ENCODE measurements around the gene TBC1D2. TPM values are rescaled to one million over a fixed set of nuclear protein-coding genes. Genes with fewer than 3 reads are reported as not detected.

The TBC1D2 gene
- total RNA-seq, 2 donors from 2014 or later = 3.3 to 4.7 TPM

DNA sequence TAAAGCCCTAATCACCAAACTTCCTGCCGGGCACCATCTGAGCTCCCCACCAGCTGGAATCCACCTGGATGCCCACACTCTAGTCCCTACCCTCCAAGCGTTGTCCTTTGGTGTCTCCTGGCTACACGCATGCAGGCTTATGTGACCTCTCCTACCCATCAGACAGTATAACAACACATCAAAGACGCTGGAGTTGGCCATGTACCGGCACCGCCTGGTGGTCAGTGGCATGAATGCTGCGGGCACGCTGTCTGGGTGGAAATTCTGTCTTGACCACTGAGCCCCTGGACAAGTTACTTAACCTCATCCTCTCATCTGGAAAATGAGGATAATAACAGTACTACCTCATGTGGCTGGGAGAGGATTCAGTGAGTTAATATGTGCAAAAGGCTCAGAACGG, 39.6 kb downstream of the TBC1D2 start:
- Histone ChIP-seq H3K36me3 (replicated peaks in 1 of 2; ENCODE audit: insufficient read depth in 1 of 2, low read depth in 2 of 2) (no peaks in the 10 kb centered on the region), H3K9me3 (no peaks in the 10 kb centered on the region), H3K27me3 (no peaks in the 10 kb centered on the region), H3K27ac (no peak overlapping the region), H3K4me1 (no peaks in the 10 kb centered on the region), H3K4me3 (no peak overlapping the region)
- no peak for TF ChIP-seq POLR2A (IDR thresholded peaks at IDR 0.05)
- TF ChIP-seq, protein P1, sequence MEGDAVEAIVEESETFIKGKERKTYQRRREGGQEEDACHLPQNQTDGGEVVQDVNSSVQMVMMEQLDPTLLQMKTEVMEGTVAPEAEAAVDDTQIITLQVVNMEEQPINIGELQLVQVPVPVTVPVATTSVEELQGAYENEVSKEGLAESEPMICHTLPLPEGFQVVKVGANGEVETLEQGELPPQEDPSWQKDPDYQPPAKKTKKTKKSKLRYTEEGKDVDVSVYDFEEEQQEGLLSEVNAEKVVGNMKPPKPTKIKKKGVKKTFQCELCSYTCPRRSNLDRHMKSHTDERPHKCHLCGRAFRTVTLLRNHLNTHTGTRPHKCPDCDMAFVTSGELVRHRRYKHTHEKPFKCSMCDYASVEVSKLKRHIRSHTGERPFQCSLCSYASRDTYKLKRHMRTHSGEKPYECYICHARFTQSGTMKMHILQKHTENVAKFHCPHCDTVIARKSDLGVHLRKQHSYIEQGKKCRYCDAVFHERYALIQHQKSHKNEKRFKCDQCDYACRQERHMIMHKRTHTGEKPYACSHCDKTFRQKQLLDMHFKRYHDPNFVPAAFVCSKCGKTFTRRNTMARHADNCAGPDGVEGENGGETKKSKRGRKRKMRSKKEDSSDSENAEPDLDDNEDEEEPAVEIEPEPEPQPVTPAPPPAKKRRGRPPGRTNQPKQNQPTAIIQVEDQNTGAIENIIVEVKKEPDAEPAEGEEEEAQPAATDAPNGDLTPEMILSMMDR (IDR thresholded peaks at IDR 0.05) = peak in 4 of 7 experiments; percentile 8 to 21 (median 14)
- 83 to 85% methylated on average over 7 to 9 of the region's 9 CpGs for WGBS, 2 donors
- intact Hi-C loops (cut with DNase I) = no loop called here
- no peak for ATAC-seq
- DNase-seq = no peak

- no peaks in the 10 kb centered on the region for H3K36me3 ChIP-seq (replicated peaks in 1 of 2; ENCODE audit: insufficient read depth in 1 of 2, low read depth in 2 of 2)
- no peak overlapping the region for H3K4me3 ChIP-seq
- no peak for DNase-seq
- WGBS, 2 donors = 81 to 92% methylated on average over 5 of the region's 5 CpGs
- no peaks in the 10 kb centered on the region for H3K9me3 ChIP-seq
- intact Hi-C loops (cut with DNase I) = no loop called here
- ATAC-seq = no peak
- TF ChIP-seq, protein P1 (IDR thresholded peaks at IDR 0.05) = no peak
- no peak for TF ChIP-seq POLR2A (IDR thresholded peaks at IDR 0.05)
- no peaks in the 10 kb centered on the region for H3K4me1 ChIP-seq
- H3K27ac ChIP-seq = no peak overlapping the region
- no peaks in the 10 kb centered on the region for H3K27me3 ChIP-seq
Observed at GRCh38 chr9:98215271-98215670, 40.2 kb downstream of the TBC1D2 start.

DNA sequence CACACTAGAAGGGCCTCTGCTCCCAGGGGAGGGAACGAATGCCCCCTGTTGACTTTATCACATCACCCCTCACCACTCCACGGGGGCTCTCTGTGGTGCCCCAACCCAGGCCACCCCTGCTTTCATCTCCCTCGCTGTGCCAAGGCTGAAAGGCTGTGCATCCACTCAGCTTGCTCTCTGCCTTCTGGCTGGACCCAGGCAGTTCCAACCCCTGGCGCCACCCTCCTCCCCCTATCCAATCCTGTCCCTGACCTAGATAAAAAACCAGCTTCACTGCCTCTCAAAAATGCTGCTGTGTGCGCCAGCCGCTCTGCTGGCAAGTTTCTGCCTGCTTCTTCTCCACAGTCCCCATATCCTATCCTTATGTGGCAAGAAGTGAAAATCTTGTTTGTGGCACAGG, 40.6 kb downstream of the TBC1D2 start:
- no peak overlapping the region for H3K4me3 ChIP-seq
- no peaks in the 10 kb centered on the region for H3K4me1 ChIP-seq
- no peak overlapping the region for H3K27ac ChIP-seq
- intact Hi-C loops (cut with DNase I) = no loop called here
- no peaks in the 10 kb centered on the region for H3K9me3 ChIP-seq
- H3K36me3 ChIP-seq (replicated peaks in 1 of 2; ENCODE audit: insufficient read depth in 1 of 2, low read depth in 2 of 2) = no peaks in the 10 kb centered on the region
- ATAC-seq (no peak), DNase-seq (no peak)
- TF ChIP-seq, protein P1 (IDR thresholded peaks at IDR 0.05) = no peak
- TF ChIP-seq POLR2A (IDR thresholded peaks at IDR 0.05) = no peak
- WGBS, 2 donors = 71 to 76% methylated on average over 6 of the region's 6 CpGs
- H3K27me3 ChIP-seq = no peaks in the 10 kb centered on the region

DNA sequence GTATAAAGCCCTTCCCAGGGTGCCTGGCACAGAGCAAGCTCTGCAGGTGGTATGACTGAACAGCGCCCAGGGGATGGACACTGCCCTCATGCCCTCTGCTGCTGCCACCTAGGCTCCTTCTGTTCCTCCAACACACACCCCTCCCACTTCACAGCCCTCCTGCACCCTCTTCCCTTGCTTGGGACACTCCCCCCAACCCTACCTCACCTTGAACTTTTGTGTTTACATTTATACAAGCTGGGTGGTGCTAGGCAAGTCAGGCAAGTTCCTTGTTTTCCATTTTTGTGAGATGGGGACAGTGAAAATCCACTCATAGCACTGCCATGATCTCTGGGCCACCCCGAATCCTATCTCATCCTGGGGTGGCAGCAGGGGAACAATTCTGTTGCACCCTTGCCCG, 44.2 kb downstream of the TBC1D2 start:
- DNase-seq = no peak
- H3K36me3 ChIP-seq (replicated peaks in 1 of 2; ENCODE audit: insufficient read depth in 1 of 2, low read depth in 2 of 2) = no peaks in the 10 kb centered on the region
- H3K4me1 ChIP-seq = no peaks in the 10 kb centered on the region
- no peaks in the 10 kb centered on the region for H3K9me3 ChIP-seq
- TF ChIP-seq, protein P1 (IDR thresholded peaks at IDR 0.05) = no peak
- TF ChIP-seq POLR2A (IDR thresholded peaks at IDR 0.05) = no peak
- no peaks in the 10 kb centered on the region for H3K27me3 ChIP-seq
- no peak overlapping the region for H3K4me3 ChIP-seq
- H3K27ac ChIP-seq = no peak overlapping the region
- intact Hi-C loops (cut with DNase I) = no loop called here
- 98 to 100% methylated on average over 3 of the region's 3 CpGs for WGBS, 2 donors
- no peak for ATAC-seq

GRCh38 chr9:98210435-98210834, 45.0 kb downstream of the TBC1D2 start:
- no peak for ATAC-seq
- H3K4me1 ChIP-seq = no peaks in the 10 kb centered on the region
- no peak overlapping the region for H3K4me3 ChIP-seq
- H3K27ac ChIP-seq = no peak overlapping the region
- DNase-seq = no peak
- intact Hi-C loops (cut with DNase I) = no loop called here
- 92% methylated on average over 9 of the region's 9 CpGs; no CpG with 5 or more reads in 1 of the 2 donors for WGBS, 2 donors
- no peaks in the 10 kb centered on the region for H3K9me3 ChIP-seq
- no peaks in the 10 kb centered on the region for H3K36me3 ChIP-seq (replicated peaks in 1 of 2; ENCODE audit: insufficient read depth in 1 of 2, low read depth in 2 of 2)
- no peaks in the 10 kb centered on the region for H3K27me3 ChIP-seq
- TF ChIP-seq, protein P1 (IDR thresholded peaks at IDR 0.05) = no peak
- TF ChIP-seq POLR2A (IDR thresholded peaks at IDR 0.05) = no peak

Measured in body of pancreas (tissue), 4 donors.